COLO668 (cell line): ENCODE measurements around the gene XPR1.
A peak's percentile ranks its signal among the peaks of the same experiment; 100 is the strongest.

ENCODE experiments used
- DNase-seq: peaks from one replicate; lab custom pipeline; 2025; ENCODE audit not compliant: unreplicated experiment; lab: John Stamatoyannopoulos, UW

Gene XPR1

DNA sequence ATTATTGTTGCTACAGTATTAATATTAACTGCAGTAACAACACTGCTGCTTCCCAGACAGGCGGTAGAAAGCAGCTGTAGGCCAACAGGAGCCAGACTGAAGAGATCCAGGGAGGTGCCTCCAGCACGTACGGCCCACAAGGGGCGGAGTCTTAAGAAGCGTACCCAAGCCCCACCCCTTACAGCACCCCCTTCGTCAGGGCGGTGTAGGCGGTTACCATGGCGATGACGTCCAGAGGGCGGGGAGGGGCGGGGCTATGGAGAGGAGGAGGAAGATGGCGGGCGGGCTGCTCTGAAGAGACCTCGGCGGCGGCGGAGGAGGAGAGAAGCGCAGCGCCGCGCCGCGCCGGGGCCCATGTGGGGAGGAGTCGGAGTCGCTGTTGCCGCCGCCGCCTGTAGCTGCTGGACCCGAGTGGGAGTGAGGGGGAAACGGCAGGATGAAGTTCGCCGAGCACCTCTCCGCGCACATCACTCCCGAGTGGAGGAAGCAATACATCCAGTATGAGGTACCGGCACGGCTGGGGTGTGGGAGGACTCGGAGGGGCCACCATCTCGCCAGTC, at the start of gene XPR1:
Gene XPR1, plus strand, starts transcription at position 257 of the 560 bp plus-strand sequence. Its CDS starts 180 bp downstream, at position 437.
- peak; percentile 99 for DNase-seq

GRCh38 chr1:180584869-180585268, 47.0 kb upstream of the XPR1 start:
- no peak for DNase-seq

DNA sequence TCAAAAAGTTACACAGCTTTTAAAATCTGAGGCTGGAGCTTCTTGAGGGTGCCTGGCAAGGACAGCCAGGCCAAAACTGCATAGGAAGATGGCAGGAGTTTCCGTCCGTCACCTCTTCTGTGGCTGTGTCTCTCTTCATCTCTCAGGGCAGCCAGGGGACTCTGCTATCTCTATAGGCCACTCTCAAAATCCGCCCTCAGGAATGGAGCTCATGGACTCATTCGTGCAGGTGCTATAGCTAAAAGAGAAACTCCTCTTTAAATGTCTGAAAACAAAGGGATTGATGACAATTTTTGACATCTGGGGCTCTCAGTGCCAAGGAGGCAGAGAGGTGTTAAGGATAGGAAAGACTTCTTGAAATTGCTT, 45.8 kb upstream of the XPR1 start:
- DNase-seq: peak; percentile 17

GRCh38 chr1:180586671-180587155, 45.1 kb upstream of the XPR1 start:
- peak; percentile 90 for DNase-seq

GRCh38 chr1:180588121-180588520, 43.7 kb upstream of the XPR1 start:
- no peak for DNase-seq

DNA sequence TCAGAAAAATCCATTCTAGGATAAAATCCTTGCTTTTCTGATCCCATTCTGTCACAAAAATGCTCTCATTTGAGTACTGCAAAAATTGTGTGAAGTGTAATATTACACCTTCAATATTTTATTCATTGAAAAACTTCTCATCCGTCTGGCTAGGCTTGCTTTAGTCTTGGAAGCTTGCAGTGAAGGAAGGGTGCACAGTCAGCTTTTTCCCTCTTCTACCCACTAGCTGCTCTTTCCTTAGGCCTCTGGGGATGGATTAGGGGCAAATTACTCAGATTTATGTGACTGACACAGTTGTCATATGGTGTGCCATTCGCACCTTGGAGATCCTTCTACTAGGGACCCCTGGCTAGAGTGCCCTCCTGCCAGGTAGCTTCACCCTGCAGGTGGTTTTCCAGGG, 40.9 kb upstream of the XPR1 start:
- DNase-seq: no peak

DNA sequence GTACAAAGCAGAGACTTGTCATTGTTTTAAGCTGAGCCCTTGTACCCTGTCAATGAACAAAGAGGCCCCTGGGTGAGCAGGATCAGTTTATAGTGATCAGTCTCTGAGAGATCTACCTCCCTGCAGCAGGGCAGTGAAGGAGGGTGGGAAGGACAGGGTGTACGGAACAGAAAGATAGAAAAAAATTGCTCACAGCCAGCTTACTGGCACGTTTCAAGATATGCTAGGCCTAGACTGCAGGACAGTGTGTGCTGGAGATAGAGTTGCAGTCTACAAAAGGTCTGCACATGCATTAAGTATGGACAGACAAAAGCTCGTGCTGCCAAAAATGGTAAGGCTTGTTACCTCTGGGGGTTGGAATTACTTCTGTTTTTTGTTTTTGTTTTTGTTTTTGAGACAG, 38.4 kb upstream of the XPR1 start:
- no peak for DNase-seq

GRCh38 chr1:180594723-180595122, 37.1 kb upstream of the XPR1 start:
- DNase-seq: peak; percentile 55

GRCh38 chr1:180595966-180596365, 35.9 kb upstream of the XPR1 start:
- no peak for DNase-seq

DNA sequence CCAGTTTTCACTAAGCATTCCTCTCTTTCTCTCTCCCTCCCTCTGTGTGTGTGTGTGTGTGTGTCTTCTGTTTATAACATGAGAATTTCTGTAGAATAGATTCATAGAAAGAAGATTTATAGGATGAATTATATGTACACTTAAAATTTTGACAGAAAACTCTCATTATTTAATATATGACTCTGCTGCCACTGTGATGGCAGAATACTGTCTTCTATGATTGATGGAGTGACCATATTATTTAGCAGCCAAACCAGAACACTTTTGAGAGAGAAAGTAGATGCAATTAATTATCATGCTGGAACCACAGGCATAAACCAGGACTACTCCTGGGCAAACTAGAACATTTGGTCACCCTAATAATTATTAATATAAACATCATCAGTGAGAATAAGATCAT, 34.3 kb upstream of the XPR1 start:
- no peak for DNase-seq

- DNase-seq: peak; percentile 59
These were observed 33.4 kb upstream of the XPR1 start for GRCh38 chr1:180598333-180598974.

DNA sequence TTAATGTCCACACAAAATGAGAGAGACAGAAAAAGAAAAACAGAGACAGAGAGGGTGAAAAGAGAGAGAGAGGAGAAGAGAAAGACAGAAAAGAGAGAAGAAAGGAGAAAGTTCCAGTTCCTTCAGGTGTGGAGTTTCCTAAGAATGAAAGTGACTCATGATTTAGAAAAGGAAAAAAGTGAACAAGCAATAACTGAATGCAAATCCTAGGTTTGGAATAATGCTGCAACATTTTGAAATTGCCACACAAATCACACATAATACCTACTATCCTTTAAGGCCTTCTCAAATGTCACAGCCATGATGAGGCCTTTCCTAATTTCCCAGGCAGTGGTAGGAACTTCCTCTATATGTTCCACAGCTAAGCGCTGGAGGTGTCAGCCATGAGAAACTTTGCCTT, 31.5 kb upstream of the XPR1 start:
- DNase-seq: no peak

- DNase-seq: no peak
These were observed 30.3 kb upstream of the XPR1 start for GRCh38 chr1:180601512-180601911.

- DNase-seq: no peak
These were observed 28.5 kb upstream of the XPR1 start for GRCh38 chr1:180603223-180603849.

GRCh38 chr1:180603850-180604226, 28.0 kb upstream of the XPR1 start:
- DNase-seq: no peak

DNA sequence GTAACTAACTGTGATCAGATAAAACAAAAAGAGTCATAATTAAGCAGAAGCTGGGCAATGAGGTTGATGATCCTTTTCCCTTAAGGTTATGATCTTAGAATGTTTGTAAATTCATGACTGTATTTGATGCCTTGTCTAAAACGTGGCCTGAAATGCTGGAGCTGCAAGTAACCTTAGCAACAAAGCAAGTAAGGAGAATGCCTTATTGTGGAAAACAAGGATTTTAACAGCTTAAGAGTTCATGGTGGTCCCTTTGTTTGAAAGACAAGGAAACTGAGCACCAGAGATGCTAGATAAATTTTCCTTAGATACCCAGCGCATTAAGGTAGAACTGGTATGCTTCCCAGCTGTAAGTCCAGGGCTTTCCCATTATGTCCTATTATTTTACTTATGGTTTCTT, 25.7 kb upstream of the XPR1 start:
- DNase-seq: no peak

DNA sequence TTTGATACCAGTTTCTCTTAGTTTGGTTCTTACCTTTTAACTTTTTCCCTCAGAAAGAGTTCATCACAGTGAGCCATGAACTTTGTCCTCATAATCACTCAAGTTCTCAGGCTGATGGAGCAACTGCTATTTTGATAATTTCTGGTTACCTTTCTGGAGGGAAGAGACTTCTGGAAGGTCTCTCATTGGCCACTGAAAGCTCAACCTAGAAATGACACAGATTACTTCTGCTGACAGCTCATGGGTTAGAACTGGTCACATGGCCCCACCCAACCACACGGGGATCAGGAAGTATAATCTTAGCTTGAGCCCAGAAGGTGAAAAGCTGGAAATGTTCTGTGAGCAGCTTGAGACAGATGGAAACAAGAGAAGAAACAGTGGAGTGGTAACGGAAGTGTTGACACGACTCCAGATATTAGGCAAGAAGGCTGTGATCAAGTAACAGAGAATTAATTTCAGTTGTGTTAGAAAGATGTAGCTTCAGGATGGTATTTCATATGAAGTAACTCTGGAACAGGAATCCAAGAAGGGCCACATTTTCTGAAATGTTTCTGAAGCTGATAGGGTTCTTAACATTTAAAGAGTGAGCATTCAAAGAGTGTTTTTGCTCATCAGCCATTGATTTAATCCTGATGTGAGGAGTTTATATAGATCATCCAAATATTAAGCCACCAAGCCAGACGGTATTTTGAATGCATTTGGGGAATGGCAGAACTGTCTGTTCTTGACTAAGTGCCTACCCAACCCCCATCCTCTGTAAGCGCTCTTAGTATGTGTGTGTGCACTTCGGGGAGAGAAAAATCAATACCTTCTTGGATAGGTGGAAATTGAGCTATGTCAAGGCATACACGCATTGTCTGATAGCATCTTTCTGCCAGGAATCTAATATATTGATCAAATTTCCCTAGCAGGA, 21.9 kb upstream of the XPR1 start:
- DNase-seq: no peak

- no peak for DNase-seq
These were observed 21.2 kb upstream of the XPR1 start for GRCh38 chr1:180610556-180611015.

- no peak for DNase-seq
These were observed 20.5 kb upstream of the XPR1 start for GRCh38 chr1:180611016-180611930.

DNA sequence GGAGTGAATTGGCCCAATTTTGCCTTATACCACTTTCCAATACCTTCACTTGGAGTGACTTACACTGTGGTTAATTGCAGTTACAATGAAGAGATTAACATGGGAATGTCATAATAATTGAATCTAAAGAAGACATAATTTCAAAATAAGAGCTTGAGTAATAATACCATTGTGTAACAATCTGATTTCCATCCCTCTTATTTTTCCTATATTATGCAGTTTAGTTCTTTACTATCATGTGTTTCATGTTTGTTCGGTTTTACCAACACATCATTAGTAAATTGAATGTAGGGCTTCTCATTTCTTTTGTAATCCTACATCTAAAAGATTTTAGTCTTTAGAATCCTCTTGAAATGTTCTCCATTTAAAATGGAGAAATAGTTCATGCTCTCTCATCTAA, 19.2 kb upstream of the XPR1 start:
- DNase-seq: no peak
